NCI-H1694 treated with DMSO at 0.1 percent for 48 hours (cell line): ENCODE data around the gene SCG2.
A peak's percentile ranks its signal among the peaks of the same experiment; 100 is the strongest.

Source experiments
- DNase-seq: peaks from one replicate; lab custom pipeline; 2025; lab: John Stamatoyannopoulos, UW

SCG2 gene

DNA sequence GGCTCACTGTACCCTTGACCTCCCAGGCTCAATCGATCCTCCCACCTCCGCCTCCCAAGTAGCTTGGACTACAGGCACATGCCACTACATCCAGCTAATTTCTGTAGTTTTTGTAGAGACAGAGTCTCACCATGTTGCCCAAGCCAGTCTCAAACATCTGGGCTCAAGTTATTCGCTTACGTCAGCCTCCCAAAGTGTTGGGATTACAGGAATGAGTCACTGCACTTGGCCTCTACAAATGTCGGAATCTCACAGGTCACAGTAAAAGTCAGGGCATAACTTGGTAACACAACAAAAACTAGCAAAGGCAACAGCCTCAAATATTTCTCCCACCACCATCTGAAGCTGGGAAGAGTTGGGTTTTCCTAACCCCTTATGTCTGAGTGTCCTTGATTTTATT is 25.3 kb downstream of the SCG2 start:
- DNase-seq, result no peak

DNA sequence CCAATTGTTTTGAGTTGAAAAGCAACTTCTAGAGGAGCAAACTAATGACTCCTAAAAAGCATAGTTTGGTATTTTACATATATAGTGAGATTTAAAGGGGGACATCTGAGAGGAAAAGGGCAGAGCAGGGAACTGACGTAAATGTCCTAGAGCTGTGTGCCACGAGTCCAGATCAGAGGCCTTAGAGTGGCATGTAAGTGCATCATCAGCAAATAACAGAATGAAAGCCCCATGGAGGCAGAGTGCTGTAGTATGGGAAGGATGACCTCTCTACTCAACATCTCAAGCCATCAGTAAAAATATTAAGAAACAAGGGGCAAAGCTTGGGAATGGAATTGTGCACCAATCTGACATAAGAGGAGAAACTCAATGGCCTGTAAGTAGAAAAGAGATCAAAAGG is 31.4 kb downstream of the SCG2 start:
- DNase-seq, result no peak

DNA sequence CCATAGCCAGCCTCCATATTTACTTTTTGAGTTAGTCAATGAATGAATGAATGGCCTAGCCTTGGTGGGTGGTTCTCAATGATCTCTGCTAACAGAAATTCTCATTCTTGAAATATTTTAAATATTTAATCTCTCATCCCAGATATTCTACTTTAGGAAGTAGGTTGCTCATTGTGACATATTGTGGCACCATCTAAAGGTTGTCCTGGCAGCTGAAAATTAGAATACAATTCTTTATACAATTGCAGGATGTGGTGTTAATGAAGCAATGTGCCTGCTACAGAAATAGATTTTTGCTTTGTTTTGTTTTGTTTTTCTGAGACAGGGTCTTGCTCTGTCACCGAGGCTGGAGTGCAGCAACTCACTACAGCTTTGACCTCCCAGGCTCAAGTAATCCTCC is 35.8 kb downstream of the SCG2 start:
- DNase-seq, result no peak

DNA sequence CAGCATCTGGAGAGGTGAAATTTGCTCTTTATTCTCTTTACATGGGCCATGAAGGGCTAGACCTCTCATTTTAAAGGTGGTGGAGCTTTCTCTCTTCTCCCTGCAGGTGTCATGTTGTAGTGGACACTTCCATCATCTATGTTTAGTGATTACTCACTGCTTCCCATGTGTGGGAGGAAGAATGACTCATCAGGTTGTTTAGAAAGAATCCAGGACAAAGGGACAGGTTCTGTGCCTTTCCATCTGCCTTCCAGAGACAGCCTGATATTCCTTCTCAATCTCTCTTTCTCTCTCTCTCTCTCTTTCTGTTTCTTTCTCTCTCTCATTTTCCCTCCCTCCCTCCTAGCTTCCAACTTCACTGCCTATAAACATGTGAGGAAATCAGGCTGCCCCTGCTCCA is 38.7 kb downstream of the SCG2 start:
- DNase-seq, result no peak

DNA sequence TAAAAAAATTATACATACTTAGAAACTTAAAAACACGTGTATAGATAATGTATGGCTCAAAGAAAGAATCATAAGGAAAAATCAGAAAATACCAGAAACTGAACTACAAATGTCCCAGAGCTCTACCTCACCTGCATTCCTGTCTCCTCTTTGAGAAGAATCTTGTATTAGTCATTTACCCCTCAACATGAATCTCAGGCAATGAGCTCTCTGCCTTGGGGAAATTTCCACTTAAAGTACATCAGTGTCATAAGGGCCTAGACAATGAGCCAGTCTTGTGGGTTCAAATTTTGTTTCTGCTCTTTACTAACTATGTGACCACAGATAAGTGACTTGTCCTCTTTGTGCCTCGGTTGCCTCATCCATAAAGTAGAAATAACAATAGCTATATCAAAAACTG is 40.1 kb downstream of the SCG2 start:
- DNase-seq, result no peak

DNA sequence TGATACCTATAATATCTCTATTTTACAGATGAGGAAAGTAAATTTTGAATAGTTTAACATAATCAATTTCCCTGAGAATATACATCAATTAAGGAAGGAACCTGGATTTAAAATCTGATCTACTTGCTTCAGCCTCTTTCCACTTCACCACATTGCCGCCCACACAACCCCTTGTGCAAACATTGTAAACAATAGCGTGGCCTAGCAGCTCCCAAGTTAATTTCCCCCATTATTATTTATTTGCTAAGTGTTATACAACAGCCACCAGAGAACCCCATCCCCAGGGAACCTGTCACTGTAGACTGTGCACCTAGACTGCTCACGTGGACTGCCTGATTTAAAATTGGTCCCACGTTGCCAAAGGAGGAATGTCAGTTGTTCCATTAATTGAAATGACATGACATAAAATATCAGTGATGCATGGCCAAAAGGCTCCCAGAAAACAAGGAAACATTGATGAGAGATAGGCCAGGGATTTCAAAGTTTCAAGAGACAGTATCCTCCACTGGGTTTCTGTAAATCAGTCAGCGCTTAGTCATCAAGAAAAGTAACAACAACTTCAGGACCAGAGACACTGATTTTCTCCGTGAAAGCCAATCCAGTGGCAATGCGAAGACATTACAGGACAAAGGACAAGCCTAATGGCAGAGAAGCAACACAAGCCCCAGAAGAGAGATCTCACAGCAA is 41.3 kb downstream of the SCG2 start:
- no peak for DNase-seq

DNA sequence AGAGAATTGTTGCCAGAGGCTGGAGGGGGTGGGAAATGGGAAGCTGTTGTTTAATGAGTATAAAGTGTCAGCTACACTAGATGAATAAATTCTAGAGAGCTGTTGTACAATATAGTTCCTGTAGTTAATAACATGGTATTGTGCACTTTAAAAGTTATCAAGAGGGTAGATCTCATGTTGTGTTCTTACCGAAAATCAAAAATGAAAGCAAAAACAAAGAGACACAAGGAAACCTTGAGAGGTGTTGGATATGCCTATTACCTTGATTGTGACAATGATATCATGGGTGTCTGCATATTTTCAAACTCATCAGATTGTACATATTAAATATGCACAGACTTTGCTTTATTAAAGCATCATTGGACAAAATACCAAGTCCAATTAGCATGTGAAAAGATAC is 43.2 kb downstream of the SCG2 start:
- no peak for DNase-seq

DNA sequence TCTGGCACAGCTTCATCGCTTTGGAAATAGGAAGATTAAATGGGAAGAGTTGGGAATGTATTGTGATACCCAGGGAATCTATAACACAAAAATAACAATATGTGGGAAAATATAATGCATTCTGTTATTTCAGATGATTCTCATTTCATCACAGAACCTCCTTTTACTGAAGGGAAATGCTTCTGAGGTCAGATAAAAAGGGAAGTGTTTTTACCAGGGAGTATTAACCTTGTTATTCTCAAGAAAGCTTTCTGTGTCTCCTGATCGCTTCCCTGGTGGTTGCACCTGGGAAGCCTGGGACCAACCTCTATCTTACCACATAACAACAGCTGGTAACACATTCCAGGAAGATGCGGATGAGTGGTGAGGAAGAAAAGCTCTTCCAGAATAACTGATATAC is 47.2 kb downstream of the SCG2 start:
- DNase-seq, result no peak

DNA sequence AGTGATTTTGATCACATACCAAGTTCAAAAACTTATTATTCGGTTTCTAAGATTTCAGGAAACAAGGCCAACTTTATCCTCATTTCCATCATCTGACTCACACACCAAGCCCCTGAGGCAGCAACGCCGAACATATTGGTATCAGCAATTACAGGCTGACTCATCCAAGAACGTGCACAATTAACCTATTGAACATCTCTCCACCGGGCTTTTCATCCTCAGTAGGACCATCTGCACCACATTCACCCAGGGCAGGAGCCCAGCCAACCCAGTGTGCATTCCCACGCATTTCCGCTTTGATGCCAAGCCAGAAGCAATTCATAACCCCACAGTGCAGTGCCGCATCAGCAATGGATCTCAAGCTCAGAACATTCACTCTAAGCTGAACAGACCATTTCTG is 52.9 kb downstream of the SCG2 start:
- DNase-seq, result peak; percentile 95

DNA sequence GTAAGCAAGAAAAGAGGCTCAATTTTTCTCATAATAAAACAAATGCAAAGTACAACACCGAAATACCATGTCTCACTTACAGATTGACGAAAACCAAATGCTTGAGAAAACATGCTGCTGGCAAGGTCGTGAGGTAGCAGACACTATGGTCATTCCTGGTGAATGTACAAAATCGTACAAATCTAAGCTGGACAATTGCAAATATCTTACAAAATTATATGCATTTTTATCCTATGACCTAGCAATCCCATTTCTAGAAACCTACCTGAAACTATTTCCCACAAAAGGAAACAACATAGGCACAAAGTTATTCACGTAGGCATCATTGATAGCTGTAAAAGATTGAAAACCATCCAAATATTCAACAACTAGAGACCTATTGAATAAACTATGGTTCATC is 54.0 kb downstream of the SCG2 start:
- no peak for DNase-seq
